Limb (tissue), 2 donors: ENCODE data around the gene SPNS1.
"Not testable (repeated sequence)": the region's sequence is repeated elsewhere in the genome, so short reads cannot be mapped to it uniquely, and the experiment has no call there.

Source experiments
- DNase-seq, 2 donors: peaks; one replicate each; pipeline ENCODE4 v3.0.0-alpha.2; 2016; ENCODE audit errors: extremely low spot score in 2 of 2

Gene SPNS1

DNA sequence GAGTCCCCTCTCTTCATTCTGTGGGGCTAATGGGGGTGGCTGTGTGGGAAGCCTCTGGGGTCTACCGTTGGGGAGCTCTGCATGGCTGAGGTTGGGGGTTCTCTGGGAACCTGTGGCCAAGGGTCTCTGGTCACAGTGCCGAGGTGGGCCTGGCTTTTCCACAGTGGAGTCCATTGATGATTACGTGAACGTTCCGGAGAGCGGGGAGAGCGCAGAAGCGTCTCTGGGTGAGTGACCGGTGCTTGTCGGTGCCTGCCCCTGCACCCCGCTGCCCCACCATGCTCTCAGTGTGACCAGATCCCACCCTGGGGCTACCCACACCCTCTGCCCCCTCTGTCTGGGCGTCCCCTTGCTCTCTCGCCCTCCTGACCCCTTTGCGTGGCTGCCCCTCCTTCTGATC lies 14.8 kb downstream of the SPNS1 start:
- no peak for DNase-seq

DNA sequence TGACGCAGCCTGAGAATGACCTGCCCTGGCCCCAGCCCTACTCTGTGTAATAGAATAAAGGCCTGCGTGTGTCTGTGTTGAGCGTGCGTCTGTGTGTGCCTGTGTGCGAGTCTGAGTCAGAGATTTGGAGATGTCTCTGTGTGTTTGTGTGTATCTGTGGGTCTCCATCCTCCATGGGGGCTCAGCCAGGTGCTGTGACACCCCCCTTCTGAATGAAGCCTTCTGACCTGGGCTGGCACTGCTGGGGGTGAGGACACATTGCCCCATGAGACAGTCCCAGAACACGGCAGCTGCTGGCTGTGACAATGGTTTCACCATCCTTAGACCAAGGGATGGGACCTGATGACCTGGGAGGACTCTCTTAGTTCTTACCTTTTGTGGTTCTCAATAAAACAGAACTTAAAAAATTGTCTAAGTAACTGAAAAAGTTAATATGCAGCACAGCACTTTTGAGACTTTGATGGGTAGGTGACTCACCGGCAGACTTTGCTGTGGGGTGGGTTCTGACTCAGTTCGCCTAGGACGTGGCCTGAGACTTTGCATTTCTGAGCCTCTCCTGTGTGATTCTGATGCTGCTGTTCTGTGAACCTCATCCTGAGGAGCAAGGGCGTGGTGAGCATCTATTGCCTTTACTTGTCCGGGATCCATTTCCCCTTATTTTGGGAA lies 15.9 kb downstream of the SPNS1 start:
- DNase-seq: no peak

DNA sequence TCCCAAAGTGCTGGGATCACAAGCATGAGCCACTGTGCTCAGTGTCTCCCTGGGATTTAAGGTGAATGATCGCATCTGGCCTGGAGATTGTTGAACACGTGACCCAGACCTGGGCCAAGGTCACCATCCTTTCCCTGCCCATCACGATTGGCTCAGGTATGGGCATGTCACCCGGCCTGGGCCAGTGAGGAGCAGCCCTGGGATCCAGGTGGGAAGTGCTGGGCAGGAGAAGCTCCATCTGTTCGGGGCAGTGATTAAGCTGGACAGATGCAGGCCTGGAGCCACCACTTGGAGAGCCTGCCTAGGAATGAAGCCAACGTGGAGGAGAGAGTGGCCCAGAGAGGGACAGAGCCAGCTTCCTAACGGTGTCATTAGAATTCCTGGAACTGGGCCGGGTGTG lies 17.1 kb downstream of the SPNS1 start:
- DNase-seq: no peak

DNA sequence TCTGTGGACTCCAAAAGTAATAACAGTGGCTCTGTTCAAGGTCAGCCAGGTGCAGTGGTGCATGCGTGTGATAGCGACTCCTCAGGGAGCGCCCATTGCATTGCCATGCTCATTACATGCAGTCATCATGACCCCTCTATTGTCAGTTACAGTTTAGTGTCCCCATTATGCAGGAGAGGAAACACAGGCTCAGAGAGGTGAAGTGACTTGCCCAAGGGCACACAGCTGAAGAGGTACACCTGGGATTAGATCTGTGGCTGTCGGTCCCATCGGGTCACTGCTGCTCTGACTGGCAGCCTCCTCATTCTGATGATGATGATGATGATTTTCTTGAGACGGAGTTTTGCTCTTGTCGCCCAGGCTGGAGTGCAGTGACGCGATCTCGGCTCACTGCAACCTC lies 17.9 kb downstream of the SPNS1 start:
- no peak for DNase-seq

DNA sequence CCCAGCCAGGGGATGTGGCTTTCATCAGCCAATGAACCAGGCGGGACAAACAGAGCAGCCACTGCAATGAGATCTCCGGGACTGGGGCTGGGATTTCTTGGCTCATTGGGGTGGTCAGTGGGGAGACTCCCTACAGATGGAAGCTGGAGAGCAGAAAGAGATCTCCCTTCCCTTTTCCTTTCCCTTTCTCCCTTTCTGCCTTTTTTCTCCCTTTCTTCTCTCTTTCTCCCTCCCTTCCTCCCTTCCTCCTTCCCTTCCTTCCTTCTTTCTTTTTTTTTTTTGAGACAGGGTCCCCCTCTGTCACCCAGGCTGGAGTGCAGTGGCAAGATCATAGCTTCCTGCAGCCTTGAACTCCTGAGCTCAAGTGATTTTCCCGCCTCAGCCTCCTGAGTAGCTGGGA lies 24.3 kb downstream of the SPNS1 start:
- DNase-seq: no peak

DNA sequence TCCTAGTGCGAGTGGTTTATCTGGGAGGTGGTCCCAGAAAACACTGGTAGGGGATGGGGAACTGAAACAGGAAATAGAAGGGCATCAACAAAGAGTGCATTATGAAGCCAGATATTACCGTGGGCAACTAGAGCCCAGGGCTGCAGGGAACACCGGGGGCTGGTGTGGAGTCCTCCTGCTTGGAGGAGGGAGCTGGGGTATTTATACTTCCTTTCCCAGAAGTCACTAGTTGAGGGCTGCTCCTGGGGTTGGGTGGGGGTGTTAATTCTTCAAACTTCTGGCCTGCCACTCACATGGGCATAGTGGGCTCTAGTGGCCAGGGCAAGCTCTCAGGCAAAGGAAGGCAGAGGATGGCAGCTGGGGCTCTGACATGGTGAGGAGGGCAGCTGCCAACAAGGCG lies 25.0 kb downstream of the SPNS1 start:
- DNase-seq: no peak

DNA sequence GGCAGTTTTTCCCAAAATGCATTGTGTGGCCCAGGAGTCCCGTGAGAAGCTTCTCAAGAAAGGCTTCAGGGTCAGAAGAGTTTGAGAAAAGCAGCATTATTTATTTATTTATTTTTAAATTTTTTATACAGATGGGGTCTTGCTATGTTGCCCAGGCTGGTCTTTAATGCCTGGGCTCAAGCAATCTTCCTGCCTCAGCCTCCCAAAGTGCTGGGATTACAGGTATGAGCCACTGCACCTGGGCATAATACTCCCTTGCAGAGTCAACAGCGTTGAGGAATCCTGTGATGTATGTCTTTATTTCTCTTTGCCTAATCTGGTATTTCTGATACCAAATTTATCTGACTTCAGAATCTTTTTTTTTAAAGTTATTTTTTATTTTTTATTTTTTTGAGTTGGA lies 25.4 kb downstream of the SPNS1 start:
- DNase-seq: no peak

DNA sequence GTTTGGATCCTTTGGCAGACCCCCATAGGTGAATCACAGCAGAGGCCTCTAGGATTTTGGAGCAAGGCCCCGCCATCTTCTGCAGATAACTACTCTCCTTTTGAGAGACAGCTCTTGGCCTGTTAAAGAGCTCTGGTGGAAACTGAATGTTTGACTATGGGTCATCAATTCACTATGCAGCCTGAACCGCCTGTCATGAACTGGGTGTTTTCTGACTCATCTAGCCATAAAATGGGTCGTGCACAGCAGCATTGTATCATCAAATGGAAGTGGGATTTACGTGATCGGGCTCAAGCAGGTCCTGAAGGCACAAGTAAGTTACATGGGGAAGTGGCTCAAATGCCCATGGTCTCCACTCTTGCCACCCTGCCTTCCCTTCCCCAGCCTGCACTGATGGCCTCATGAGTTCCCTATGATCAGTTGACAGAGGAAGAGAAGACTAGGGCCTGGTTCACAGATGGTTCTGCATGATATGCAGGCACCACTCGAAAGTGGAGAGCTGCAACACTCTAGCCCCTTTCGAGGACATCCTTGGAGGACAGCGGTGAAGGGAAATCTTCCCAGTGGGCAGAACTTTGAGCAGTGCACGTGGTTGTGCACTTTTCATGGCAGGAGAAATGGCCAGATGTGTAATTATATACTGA lies 30.0 kb downstream of the SPNS1 start:
- not testable (repeated sequence) for DNase-seq

DNA sequence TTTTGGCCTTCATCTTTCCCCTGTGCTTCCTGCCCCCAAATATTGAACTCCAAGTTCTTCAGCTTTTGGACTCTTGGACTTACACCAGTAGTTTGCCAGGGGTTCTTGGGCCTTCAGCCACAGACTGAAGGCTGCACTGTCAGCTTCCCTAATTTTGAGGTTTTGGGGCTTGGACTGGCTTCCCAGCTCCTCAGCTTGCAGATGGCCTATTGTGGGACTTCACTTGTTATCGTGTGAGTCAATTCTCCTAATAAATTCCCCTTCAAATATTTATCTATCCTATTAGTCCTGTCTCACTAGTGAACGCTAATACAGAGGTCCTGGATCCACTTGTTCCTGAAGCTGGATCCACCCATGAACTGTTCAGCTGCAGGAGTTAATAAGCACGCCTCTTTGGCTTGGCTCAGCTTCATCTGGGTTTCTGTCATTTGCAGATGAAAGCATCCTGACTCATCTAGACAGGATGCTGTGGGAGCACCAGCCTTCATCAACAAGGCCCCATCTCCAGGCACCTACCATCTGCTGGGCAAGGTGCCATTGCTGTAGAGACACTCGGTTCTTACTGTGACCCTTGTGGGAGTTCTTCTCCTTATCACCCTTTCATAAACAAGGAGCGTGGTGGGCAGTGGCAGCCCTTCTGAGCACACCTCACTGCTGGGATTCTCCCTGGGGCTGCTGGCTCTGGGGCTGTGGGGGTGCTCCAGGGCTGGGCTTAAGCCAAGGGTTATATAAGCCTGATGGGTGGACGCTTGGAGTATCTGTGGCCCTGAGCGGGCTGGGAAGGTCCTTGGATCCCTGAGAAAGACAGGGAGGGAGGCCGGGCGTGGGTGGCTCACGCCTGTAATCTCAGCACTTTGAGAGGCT lies 33.4 kb downstream of the SPNS1 start:
- DNase-seq: no peak

DNA sequence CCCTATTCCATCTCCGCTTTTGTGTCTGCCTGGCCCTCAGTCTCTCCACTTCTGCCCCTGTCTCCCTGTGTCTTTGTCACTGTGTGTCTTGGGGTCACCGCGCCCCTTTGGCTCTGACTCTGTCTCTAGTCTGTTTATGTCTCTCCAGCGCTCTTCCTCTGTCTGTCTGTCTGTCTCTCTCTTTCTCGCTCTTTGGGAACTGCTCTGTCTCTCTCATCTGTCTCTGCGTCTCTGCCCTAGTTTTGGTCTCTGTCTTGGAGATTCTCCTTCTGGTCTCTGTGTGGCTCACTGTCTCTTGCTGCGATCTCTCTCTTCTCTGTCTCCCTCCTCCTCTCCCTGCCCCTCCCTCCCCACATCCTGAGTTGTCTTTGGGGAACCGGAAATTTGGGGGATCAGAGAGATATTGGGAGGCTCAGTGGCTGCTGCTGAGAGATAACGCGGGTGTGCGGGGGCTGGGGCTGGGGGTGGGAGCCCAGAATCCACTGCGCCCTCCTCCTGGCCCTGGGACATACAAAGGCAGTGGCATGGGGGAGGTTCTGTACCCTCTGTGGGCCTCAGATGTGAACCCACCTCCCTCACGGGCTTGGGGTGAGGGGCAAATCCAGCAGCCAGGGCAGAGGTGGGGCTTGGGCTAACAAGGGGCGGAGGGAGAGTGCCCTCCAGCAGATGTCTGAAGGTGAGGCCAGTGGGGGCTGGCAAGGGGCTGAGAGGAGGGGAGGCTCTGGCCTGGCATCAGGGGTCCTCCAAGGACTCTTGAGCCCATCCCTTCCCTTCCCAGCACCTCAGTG lies 34.7 kb downstream of the SPNS1 start:
- no peak for DNase-seq

DNA sequence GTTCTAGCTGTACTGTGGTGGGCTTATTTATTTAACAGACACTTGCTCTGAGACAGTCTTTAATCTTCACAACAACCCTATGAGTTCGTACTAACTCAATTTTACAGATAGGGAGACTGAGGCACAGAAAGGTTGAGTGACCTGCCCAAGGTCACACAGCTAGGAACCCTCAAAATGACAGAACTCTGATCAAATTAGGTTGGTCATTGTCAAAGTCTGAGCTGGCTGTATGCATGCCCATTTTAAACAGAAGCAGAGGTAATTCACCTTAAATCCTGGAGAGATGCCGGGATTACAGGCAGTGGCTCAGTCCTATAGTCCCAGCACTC lies 35.2 kb downstream of the SPNS1 start:
- no peak for DNase-seq

DNA sequence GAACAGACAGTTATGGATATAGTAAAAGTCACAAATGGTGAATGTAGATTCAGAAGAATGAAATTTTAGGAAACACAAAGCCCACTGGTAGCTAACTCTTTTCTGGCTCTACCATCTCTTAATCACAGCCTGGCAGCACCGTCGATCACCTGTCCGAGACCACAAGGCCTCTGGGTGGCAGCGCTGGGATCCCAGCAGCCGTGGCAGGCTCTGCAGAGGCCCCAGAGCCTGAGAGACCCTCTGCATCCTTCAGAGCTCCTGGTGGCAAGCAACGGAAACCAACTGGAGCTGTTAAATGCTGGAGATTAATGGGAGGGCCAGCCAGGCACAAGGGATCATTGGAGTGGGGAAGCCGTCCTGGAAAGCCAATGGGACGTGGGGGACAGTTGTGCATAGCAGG lies 36.5 kb downstream of the SPNS1 start:
- DNase-seq: no peak

DNA sequence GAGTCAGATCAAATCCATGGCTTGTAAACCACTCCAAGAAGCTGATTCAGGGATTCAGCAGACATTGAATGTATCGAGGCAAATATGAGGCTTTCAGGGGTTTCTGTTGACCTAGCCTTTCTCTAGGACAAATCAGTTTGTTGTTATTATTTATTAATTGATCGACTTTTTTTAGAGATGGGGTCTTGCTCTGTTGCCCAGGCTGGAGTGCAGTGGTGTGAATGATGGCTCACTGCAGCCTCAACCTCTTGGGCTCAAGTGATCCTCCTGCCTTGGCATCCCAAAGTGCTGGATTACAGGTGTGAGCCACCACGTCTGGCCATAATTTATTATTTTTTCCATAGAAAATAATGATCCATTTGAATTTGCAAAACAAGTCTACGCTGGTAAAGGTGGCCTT lies 37.3 kb downstream of the SPNS1 start:
- DNase-seq: no peak

DNA sequence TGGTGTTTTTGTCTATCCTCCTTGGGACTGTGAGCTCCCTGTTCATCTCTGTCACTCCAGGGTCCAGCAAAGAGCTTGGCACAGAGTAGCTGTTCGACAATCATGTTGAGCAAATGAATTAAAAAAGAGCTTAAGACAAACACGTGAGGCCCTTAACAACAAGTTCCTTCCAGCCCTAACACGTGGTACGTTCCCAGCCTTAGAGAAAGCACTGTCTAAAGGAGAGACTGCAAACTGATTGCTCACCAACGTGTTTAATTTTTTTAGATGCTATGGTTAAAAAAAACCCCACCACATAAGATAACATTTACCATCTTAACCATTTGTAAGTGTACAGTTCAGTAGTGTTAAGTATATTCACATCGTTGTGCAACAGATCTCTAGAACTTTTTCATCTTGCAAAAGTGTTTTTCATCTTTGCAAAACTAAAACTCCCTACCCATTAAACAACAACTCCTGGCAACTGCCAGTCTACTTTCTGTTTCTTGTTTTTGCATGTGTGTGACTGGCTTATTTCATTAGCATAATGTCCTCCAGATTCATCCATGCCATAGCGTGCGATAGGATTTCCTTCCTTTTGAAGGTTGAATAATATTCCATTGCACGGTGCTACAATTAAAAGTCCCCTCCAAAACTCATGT lies 38.5 kb downstream of the SPNS1 start:
- no peak for DNase-seq

DNA sequence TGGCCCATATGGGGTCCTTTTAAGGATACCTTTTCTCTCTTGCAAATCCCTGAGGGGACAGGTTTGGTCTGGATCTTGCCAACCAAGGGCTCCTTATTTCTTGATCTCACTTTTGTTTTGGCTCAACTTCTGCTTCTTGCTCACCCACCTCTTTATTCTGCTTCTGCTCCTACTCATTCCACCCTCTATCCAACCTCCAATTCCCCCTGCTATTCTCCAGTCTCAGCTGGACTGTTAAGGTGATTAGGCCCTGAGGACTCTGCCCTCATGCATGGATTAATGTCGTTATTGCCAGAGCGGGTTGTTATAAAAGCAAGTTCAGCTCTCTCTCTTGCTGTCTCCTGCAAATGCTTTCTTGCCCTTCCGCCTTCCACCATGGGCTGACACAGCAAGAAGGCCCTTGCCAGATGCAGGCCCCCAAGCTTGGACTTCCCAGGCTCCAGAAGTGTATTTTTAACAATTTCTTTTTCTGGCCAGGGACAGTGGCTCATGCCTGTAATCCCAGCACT lies 40.0 kb downstream of the SPNS1 start:
- DNase-seq: no peak

DNA sequence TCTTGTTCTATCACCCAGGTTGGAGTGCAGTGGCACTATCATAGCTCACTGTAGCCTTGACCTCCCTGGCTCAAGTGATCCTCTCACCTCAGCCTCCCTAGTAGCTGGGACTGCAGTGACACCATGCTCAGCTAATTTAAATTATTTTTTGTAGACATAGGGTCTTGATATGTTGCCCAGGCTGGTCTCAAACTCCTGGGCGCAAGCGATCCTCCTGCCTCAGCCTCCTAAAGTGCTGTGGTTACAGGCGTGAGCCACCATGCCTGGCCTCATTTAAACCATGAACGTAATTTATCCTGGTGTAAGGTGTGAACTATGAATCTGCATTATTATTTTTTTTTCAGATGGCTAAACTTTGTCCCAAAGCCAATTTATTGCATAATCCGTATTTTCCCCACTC lies 47.6 kb downstream of the SPNS1 start:
- no peak for DNase-seq

DNA sequence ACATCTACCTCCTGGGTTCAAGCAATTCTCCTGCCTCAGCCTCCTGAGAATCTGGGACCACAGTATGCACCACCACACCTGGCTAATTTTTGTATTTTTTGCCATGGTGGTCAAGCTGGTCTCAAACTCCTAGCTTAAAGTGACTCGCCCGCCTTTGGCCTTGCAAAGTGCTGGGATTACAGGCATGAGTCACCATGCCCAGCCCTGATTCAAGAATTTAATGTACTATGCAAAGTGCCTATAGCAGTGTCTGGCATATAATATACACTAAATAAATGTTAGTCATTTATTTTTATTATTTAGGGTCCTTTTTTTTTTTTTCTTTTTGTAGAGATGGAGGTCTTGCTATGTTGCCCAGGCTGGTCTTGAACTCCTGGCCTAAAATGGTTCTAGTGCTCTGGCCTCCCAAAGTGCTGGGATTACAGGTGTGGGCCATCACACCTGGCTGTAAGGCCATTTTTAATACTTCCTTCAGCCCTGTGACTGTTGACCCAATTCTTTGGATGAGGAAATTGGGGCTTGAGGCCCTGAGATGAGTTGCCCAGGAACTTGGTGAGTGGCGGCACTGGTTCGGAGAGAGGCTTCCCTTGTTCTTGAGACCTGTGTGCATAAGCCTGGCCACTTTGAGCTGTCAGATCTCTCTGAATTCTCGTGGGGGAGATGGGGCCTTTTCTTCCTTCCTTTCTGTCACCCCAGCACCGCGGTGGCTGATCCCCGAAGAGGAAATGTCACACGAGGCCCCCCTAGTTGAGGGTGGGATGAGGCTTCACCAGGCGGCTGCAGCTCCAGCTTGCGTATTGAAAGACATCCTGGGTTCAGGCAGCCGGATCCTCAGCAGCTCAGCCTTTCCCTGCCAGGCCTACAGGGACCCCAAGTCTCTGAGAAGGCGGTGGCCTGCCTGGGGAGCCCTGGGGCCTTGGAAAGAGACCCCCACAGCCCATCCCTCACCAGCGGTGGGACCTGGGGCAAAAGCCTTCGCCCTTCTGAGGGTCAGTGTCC lies 49.0 kb downstream of the SPNS1 start:
- DNase-seq: no peak

DNA sequence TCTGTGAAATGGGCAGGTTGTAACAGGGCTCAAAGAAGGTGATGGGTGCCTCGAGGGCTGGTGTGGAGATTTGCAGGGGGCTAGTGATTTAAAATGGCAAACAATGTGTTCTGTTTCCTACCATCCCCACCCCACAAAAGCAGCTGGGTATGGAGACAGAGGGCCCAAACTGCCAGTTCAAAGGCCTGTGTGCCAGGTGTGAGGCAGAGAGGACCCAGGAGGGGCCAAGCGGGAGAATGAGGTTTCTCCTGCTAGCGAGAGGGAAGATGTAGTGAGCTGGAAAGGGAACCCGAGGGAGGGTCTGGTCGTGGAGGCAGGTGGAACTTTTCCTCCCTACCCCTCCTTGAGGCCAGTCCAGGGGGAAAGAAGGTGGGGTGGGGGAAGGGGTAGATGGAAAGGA lies 49.7 kb downstream of the SPNS1 start:
- no peak for DNase-seq

DNA sequence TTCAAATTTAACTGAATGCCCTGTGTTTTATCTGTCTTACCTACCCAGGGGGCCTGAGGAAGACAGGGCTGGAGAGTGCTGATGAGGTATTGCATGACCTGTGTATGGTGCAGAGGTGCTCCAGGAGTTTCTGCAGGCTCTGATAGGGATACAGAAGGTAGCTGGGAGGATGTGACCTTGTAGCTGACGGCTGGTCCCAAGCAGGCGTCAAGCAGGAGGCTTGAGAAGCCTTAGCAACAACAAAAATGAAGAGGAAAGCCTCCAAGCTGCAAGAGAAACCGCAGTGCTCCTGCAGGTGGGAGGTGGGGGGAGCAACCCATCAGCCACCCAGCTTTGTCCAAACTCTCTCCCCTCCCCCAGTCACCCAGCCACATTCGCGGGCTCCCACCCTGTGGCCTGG lies 50.6 kb downstream of the SPNS1 start:
- DNase-seq: no peak

DNA sequence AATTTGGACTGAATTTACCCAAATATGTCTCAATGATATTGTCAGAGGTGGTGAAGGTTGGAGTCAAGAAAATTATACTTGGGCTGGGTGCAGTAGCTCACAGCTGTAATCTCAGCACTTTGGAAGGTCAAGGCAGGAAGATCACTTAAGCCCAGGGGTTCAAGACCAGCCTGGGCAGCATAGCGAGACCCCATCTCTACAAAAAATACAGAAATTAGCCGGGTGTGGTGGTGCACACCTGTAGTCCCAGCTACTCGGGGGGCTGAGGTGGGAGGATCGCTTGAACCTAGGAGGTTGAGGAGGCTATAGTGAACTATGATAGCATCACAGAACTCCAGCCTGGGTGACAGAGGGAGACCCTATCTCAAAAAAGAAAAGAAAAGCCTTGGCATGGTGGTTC lies 51.2 kb downstream of the SPNS1 start:
- DNase-seq: no peak
